D341Med (cell line): Measurements from ENCODE around the gene LRRN4.
"Not testable (repeated sequence)": the region's sequence is repeated elsewhere in the genome, so short reads cannot be mapped to it uniquely, and the experiment has no call there.

Source experiments
- DNase-seq: peaks from one replicate; pipeline ENCODE4 v3.0.0; 2012; ENCODE audit warnings: low spot score

LRRN4 gene

GRCh38 chr20:6058684-6059295 lies 4.9 kb upstream of the LRRN4 start:
- DNase-seq: no peak

- DNase-seq: no peak
Observed at GRCh38 chr20:6057691-6058090, 3.8 kb upstream of the LRRN4 start.

- no peak for DNase-seq
Observed at GRCh38 chr20:6057139-6057538, 3.3 kb upstream of the LRRN4 start.

- no peak for DNase-seq
Observed at GRCh38 chr20:6055981-6056569, 2.2 kb upstream of the LRRN4 start.

- DNase-seq: no peak
Observed at GRCh38 chr20:6055161-6055783, 1.4 kb upstream of the LRRN4 start.

- DNase-seq: not testable (repeated sequence)
Observed at GRCh38 chr20:6054689-6055051, 810 bp upstream of the LRRN4 start.

GRCh38 chr20:6053064-6053775 lies 640 bp downstream of the LRRN4 start:
- no peak for DNase-seq

- no peak for DNase-seq
Observed at GRCh38 chr20:6051505-6051904, 2.4 kb downstream of the LRRN4 start.

- DNase-seq: no peak
Observed at GRCh38 chr20:6048391-6048790, 5.5 kb downstream of the LRRN4 start.

- no peak for DNase-seq
Observed at GRCh38 chr20:6046432-6046831, 7.4 kb downstream of the LRRN4 start.

- no peak for DNase-seq
Observed at GRCh38 chr20:6045566-6045965, 8.3 kb downstream of the LRRN4 start.

- DNase-seq: no peak
Observed at GRCh38 chr20:6044115-6044514, 9.7 kb downstream of the LRRN4 start.

GRCh38 chr20:6041808-6042265 lies 12.0 kb downstream of the LRRN4 start:
- DNase-seq: no peak

- no peak for DNase-seq
Observed at GRCh38 chr20:6040958-6041807, 12.7 kb downstream of the LRRN4 start.

GRCh38 chr20:6040540-6040939 lies 13.3 kb downstream of the LRRN4 start:
- DNase-seq: no peak

- no peak for DNase-seq
Observed at GRCh38 chr20:6039766-6040165, 14.1 kb downstream of the LRRN4 start.

- no peak for DNase-seq
Observed at GRCh38 chr20:6038256-6038655, 15.6 kb downstream of the LRRN4 start.

- no peak for DNase-seq
Observed at GRCh38 chr20:6037082-6037481, 16.8 kb downstream of the LRRN4 start.

- no peak for DNase-seq
Observed at GRCh38 chr20:6036213-6036612, 17.6 kb downstream of the LRRN4 start.

- DNase-seq: no peak
Observed at GRCh38 chr20:6034134-6034969, 19.5 kb downstream of the LRRN4 start.

GRCh38 chr20:6032907-6033306 lies 21.0 kb downstream of the LRRN4 start:
- not testable (repeated sequence) for DNase-seq
